8988T (cell line): ENCODE data around the gene PPM1G.

ENCODE experiments used
- DNase-seq: peaks from one replicate; pipeline ENCODE4 v3.0.0; 2011

The PPM1G gene

DNA sequence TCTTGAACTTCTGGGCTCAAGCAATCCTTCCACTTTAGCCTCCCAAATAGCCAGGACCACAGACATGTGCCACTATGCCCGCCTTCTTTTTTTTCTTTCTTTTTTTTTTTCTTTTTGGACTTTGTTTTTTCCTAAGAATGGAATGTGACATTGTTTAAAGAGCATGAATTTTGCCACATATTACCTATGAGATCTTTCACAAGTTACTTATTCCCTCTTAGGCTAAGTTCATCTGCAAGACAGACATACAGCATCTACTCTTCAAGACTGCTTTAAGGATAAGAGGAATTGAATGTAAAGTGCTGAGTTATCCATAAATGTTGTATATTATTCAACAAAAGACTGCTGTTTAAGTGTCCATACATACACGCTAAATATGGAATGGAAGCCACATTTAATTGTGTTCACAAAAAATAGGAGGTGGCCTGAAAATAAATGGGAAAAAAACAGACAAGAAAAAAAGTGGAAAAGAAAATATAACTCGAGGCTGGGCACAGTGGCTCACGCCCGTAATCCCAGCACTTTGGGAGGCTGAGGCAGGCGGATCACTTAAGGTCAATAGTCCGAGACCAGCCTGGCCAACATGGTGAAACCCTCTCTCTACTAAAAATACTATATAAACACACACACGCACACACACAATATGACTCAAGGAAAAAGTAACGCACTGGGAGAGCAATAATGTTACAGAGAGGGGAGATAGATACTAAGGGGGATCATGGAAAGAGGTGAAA is 3.2 kb upstream of the PPM1G start:
- DNase-seq = no peak

GRCh38 chr2:27408601-27409320 is 630 bp downstream of the PPM1G start:
- peak; percentile 18 for DNase-seq

- peak; percentile 43 for DNase-seq
These were observed 1.4 kb downstream of the PPM1G start for GRCh38 chr2:27407798-27408491.

DNA sequence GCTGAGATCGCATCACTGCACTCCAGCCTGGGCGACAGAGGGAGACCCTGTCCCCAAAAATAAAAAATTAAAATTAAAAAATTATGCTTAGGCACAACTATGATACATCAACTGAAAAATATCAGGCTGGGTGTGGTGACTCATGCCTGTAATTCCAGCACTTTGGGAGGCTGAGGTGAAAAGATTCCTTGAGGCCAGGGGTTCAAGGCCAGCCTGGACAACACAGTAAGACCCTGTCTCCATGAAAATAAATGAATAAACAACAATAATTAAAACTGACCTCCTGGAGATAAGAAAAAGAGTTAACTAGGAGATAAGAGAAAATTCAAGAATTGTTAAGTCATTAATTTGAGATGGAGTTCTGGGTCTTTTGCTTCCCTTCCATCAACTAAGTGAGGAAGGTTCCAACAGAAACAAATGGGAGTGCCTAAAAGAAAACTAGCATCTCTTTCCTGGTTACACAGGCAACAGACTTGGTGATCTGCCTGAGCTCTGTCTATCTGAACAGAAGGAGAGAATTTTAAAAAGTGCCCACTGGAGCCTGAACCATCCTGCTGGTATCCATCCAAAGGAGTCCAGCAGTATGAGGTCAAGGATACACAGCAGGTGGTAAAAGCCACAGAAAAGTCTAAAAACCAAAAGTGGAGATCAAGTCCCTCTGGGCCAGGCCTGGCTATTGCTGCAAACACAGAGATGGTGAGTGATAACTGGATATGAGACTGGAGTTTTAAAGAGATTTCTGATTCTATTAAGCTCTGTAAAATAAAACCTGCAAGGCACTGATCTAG is 8.8 kb downstream of the PPM1G start:
- DNase-seq = no peak

- DNase-seq = no peak
These were observed 10.4 kb downstream of the PPM1G start for GRCh38 chr2:27398962-27399361.

DNA sequence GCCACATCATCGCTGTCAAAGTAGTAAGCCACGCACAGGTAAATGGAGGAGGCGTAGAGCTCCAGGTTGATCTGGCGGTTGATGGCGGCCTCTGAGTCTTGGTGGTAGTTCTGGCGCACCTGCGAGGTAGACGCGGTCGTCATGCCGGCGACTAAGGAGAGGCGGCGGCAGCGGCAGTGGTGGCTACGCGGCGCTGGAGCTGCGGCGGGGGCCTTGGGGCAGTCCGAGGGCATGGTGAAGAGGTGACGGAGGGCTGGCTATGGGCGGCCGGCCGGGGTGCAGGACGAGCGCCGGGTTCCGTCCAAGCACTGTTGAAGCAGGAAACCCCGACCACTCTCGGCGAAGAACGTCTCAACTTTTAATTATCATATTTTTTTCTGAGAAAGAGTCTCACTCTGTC is 16.2 kb downstream of the PPM1G start:
- no peak for DNase-seq

DNA sequence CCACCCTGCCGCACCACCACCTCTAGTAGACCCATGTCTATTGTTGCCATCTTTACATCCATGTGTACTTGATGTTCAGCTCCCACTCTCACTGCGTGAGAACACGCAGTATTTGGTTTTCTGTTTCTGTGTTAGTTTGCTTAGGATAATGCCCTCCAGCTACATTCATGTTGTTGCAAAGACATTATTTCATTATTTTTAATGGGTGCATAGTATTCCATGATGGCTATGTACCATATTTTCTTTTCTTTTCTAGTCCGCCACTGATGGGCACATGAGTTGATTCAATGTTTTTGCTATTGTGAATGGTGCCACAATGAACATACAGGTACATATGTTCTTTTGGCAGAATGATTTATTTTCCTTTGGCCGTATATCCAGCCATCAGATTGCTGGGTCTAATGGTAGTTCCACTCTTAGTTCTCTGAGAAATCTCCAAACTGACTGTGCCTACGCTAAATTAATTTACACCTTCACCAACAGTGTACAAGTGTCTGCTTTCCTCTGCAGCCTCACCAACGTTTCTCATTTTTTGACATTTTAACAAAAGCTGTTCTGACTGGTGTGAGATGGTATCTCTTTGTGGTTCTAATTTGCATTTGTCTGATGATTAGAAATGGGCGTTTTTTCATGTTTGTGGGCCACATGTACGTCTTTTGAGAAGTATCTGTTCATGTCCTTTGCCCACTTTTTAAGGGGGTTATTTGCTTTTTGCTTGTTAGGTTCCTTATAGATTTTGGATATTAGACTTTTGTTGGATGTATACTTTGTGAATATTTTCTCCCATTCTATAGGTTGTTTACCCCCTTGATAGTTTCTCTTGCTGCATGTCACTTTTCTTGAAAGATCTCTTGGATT is 18.3 kb downstream of the PPM1G start:
- no peak for DNase-seq

DNA sequence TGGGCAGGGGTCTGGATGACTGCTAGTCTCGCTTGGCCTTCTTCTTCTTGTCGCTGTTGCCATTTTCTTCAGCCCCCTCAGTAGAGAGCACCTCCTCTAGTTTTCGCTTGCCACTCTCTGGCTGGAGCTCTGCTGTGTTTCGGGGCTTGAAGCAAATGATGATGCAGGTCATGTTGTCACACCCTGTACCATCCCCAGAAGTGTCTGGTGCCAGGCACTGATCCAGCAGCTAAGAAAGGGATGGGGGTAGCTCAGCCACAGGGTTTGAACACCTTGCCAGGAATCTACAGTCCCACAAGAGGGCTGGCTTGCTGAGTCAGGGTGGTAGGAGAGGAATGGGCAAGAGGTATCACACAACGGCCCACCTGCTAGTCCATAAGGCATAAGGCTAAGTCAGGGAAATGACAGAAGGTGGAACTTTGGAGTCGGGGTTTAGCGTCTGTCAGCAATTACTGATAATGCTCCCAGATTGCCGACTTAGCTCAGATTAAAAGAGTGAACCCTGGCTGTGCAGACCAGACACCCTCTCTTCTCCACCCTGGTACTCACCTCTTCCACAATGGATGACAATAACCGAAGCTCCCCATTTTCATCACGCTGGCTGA is 27.7 kb downstream of the PPM1G start:
- no peak for DNase-seq

GRCh38 chr2:27380626-27381545 is 28.5 kb downstream of the PPM1G start, which contains the start of gene ZNF513:
Gene ZNF513 (minus strand): TSS chr2:27380734. CDS start chr2:27380526, 208 bp downstream.
- peak; percentile 85 for DNase-seq

DNA sequence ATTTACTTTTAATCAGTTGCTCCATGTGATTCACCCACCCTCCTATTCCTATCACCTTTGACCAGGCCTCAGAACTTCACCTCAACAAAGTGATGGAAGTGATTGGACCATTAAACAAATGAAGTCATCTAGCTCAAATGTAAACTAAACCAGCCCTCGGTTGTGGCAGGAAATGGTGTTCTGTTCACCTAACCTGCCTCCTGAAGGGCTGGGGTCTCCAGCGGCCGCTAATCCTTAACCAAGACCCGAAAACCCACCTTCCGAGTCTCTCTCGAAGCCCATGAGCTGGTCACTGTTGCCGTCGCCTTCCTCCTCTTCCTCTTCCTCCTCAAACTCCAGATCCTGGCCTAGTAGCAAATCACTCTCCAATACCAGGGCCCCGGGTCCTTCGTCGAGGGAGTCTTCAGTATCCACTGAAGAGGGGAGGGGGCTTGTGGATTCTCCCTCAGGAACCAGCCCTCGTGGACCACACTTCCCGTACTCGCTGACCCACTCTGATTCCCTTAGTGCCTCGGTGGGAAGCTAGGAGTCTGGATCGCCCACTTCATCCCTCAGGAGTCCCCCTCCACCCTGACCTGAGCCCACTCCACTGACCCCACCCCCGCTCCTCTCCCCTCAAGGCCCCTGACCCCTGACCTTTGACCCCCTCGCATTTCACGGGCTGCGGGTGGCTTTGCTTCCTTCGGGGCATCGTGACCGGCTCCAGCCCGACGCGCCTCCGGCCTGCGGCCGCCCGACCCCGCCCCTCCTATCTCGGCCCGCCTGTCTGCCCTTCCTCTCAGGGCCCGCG is 29.4 kb downstream of the PPM1G start:
- DNase-seq = peak; percentile 46

DNA sequence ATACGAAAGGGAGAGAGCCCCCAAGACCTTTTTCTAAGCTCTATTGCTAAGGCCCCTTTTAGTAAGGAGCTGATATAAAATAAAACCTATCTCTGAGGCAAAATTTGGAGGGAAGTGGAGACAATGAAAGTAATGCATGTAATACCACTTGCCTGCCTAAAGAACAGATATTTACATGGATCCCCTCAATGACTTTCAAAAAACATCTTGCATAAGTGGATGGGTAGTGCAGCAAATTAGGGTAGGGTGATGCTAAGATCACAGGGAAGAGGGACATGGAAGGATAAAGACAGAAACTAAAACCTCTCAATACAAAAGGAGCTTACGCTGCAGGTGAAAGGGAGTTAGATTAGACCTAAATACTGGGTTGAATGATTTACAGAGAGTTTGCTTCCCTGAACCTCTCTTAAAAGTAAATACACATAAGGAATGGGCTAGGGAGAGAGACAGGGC is 30.0 kb downstream of the PPM1G start:
- no peak for DNase-seq

DNA sequence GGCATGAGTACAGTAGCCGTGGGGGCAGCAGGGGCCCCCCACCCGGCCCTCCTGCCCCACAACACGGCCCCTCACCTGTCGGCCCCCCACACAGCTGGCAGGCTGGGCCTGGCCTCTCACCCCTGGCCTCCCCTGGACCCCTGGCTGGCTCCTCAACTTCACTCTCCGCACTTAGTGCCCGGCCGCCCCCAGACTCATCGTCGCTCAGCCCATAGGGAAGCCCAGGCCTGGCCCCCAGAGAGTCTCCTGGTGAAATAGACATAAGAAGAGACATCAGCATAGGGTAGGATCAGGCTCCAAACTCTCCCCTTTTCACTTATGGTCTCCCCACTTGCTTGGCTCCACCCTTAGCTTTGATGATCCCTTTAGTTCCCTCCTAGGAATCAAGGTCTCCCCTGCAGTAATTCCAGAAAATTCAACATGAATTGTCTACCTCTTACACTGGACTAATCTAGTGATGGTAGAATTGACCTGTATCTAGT is 30.5 kb downstream of the PPM1G start:
- DNase-seq = no peak

GRCh38 chr2:27378096-27378808 is 31.1 kb downstream of the PPM1G start:
- DNase-seq = no peak

DNA sequence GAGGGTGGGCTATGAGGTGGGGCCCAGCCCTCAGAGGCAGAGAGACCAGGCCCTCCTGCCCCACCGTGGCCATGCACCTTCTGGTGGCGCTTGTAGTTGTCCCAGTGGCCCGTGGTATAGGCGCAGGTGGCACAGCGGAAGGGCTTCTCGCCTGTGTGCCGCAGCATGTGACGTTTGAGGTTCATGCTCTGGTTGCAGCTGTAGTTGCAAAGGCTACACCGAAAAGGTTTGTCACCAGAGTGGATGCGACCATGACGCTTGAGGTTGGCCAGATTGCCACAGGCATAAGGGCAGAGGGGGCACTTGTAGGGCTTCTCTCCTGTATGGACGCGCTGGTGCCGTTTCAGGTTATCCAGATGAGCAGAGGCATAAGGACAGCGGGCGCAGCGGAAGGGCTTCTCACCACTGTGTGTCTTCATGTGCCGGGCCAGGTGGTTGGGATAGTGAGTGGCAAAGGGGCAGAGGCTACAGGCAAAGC is 31.7 kb downstream of the PPM1G start:
- DNase-seq = no peak

- DNase-seq = no peak
These were observed 32.3 kb downstream of the PPM1G start for GRCh38 chr2:27376866-27377617.

DNA sequence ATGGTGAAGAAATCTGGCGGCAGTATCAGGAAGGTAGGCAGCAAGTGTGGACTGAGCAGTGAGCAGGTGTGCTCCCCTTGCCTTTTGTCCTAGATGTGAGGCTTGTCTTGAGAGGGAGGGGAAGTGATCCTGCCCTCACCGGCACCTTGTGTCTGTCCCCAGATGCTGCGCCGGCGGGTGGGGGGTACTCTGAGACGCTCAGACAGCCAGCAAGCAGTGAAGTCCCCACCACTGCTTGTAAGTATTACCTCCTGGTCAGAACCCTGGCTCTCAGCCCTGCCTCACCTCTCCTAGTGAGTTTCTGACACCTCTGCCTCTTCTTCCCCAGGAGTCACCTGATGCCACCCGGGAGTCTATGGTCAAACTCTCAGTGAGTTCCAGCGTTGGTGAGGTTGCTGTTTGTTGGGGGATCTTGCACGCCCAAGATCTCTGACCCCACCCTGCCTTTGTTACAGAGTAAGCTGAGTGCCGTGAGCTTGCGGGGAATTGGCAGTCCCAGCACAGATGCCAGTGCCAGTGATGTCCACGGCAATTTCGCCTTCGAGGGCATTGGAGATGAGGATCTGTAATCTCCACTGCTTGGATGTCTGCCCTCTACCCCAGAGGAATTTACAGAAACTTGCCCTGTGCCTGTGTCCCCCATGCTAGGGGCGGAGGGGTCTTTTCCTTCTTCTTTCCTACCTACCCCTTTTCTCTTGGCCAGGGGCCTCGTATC is 33.1 kb downstream of the PPM1G start:
- DNase-seq = no peak

- no peak for DNase-seq
These were observed 33.8 kb downstream of the PPM1G start for GRCh38 chr2:27375513-27376099.
